Astrocyte of the cerebellum (primary cell): ENCODE measurements around the gene SPHKAP.

ENCODE experiments used
- DNase-seq: peaks from one replicate; pipeline ENCODE4 v3.0.0-alpha.2; 2011; ENCODE audit warnings: low read depth
- H3K4me3 ChIP-seq: 2 replicates; pipeline ENCODE4 v1.5.1; 2011; ENCODE audit warnings: mild to moderate bottlenecking, low read depth, low read length, moderate library complexity
- in situ Hi-C: cut with HindIII; loops from 2 replicates; pipeline ENCODE4 v1.10.0; 2017; ENCODE audit warnings: low sequenced_read_pairs
- TF ChIP-seq, protein P1 (sequence below): IDR thresholded peaks from 2 replicates; pipeline ENCODE4 v1.5.1; 2012; ENCODE audit warnings: low read length, low read depth, moderate library complexity, mild to moderate bottlenecking; ENCODE audit errors: missing control alignments

SPHKAP gene

DNA sequence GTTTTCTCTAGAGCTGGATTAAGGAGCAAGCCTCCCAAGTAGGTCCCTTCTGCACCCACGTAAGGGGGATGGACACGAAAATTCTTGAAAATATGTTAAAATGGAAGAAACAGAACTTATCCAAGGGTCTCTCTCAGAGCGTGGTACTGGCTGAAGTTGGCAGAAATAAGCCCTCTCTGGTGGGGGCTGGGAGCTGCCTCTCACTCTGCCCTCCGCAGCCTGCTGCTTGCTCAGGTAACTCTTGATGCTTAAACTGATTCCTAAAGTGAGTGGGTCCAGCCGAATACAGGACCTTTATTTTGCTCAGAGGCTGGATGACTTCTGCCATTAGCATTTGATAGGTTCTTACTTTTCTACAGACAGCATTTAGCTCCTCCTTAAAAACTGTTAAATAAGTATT lies 78.1 kb downstream of the SPHKAP start:
- no peak overlapping the region for H3K4me3 ChIP-seq
- no peak for DNase-seq
- TF ChIP-seq, protein P1, sequence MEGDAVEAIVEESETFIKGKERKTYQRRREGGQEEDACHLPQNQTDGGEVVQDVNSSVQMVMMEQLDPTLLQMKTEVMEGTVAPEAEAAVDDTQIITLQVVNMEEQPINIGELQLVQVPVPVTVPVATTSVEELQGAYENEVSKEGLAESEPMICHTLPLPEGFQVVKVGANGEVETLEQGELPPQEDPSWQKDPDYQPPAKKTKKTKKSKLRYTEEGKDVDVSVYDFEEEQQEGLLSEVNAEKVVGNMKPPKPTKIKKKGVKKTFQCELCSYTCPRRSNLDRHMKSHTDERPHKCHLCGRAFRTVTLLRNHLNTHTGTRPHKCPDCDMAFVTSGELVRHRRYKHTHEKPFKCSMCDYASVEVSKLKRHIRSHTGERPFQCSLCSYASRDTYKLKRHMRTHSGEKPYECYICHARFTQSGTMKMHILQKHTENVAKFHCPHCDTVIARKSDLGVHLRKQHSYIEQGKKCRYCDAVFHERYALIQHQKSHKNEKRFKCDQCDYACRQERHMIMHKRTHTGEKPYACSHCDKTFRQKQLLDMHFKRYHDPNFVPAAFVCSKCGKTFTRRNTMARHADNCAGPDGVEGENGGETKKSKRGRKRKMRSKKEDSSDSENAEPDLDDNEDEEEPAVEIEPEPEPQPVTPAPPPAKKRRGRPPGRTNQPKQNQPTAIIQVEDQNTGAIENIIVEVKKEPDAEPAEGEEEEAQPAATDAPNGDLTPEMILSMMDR, result no peak
- in situ Hi-C loops, result no loop called here

DNA sequence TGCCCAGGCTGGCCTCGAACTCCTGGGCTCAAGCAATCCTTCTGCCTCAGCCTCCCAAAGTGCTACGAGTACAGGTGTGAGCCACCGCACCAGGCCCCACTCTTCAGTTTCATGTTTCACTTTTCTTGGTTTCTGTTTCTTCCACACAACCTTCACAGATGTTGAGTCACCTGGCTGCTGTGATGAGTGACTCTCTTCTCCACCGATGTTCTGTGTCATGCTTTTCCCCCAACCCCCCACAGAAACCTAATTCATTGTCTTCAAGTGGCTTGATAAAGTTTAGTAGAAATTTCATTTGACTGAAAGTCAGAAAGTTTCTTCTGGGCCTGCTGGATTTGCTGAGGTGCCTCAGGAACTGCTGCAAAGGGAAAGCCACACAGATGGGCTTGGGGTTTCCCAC lies 78.5 kb downstream of the SPHKAP start:
- no peak overlapping the region for H3K4me3 ChIP-seq
- TF ChIP-seq, protein P1, result no peak
- in situ Hi-C loops, result no loop called here
- DNase-seq, result no peak

DNA sequence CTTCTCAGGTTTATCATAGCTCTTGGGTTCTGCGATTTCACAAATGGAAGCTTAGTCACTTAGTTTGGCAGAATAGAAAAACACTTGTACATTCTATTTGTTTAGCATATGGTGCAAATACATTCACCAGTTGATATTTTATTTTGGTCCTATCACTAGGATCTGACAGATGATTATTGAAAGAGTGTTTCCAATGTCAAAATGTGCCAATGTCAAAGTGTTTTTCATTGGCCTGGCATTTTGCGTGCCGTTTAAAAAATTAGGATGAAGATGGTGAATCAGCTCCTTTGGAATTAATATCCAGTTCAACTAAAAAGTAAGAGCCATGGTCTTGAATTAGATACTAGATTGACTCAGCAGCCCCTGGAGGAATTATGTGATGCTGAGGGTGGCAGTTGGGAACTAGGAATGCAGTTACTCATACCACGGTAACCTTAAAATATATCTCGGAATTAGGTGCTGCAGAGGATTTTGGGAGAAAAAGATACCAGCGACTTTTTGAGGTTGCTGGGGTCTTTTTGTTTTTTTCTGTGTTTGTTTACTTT lies 87.0 kb downstream of the SPHKAP start:
- in situ Hi-C loops, result no loop called here
- H3K4me3 ChIP-seq, result no peak overlapping the region
- no peak for DNase-seq
- TF ChIP-seq, protein P1, result no peak

DNA sequence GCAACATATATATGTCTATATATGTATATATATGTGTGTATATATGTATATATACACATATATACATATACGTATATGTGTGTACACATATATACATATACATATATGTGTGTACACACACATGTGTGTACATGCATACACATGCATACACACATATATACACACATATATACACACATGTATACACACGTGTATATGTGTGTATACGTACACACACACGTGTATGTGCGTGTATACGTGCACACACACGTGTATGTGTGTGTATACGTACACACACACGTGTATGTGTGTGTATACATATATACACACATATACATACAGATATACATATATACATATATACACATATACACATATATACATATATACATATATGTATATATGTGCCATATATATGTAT lies 89.4 kb downstream of the SPHKAP start:
- no peak for DNase-seq
- no peak overlapping the region for H3K4me3 ChIP-seq
- in situ Hi-C loops, result no loop called here
- TF ChIP-seq, protein P1, result no peak

DNA sequence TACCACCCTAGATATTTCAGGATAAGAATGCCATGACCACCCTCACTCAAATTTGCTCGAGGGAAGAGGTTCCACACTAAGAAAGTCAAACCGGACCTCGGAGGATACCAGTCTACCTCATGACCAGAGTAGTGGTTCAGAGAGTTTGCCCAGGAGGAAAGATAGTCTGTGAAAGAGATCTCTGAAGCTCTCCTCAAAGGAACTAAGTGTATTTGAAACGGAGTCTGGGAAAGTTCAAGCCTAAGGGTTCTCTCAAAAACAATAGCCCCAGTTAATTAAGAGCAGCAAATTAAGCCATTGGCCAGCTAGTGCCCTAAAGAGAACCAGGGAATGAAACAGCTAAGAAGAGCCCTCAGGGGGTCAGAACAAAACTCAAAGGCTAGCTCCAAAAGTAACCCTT lies 94.9 kb downstream of the SPHKAP start:
- in situ Hi-C loops, result no loop called here
- no peak overlapping the region for H3K4me3 ChIP-seq
- DNase-seq, result no peak
- TF ChIP-seq, protein P1, result no peak

DNA sequence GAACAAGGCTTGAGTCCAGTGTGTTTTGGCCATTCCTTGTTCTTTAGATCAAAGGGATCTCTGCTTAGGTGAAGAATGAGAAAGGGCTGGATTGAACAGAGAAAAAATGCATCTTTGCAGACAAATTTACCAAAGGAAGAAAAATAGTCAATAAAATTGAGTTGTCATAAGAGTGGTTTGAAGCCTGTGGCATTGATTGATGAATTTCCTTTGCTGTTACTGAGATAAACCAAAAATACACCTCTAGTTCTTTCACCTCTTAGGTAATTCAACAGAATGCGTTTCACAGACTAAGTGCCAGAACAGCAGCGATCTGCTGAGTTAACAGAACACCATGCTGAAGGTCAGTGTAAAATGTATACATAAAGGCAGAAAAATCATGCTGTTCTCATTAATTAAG lies 96.8 kb downstream of the SPHKAP start:
- in situ Hi-C loops, result no loop called here
- TF ChIP-seq, protein P1, result no peak
- no peak overlapping the region for H3K4me3 ChIP-seq
- DNase-seq, result no peak

DNA sequence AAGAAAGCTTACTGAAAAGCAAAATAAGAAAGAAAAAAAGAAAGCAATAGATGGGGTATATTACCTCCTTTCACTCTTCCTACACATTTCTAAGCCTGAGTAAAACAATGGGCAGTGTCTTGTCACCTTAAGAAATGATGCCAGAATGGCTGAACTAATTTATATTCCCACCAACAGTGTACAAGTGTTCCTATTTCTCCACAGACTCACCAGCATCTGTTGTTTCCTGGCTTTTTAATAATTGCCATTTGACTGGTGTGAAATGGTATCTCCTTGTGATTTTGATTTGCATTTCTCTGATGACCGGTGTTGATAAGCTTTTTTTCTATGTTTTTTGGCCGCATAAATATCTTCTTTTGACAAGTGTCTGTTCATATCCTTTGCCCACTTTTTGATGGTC lies 98.4 kb downstream of the SPHKAP start:
- TF ChIP-seq, protein P1, result no peak
- no peak for DNase-seq
- in situ Hi-C loops, result no loop called here
- H3K4me3 ChIP-seq, result no peak overlapping the region
